K562 (cell line): ENCODE data around the gene UTP20. TPM values are rescaled to one million over a fixed set of nuclear protein-coding genes. Genes with fewer than 3 reads are reported as not detected.

Experiments used
- ATAC-seq: fragments of 200-7000 bp; cut with Tn5 transposase; 3 replicates; pipeline ENCODE4 v1.9.1; 2020; ENCODE audit warnings: moderate library complexity
- BruUV-seq: library from RNA; stranded (reverse); fragments of 400-500 nt; replicated peaks from 2 replicates; lab custom pipeline; 2021; lab: Mats Ljungman, UMichigan
- CTCF ChIA-PET: fragments of 300-600 bp; formaldehyde crosslinking; extraction: SDS; loops from one replicate; lab custom pipeline; 2021; ENCODE audit warnings: low intra/inter-chr PET ratio; lab: Yijun Ruan, JAX
- POLR2A ChIA-PET: fragments of 300-600, 350-650 bp; sonication (Branson Sonifier 250); formaldehyde crosslinking; extraction: SDS; loops from one replicate; lab custom pipeline; 2021; ENCODE audit warnings: antibody characterized with exemption, inconsistent platforms; lab: Yijun Ruan, JAX
- DNase-seq, 4 experiments: peaks; one replicate each; pipeline versions ENCODE4 v3.0.0 to v3.0.0-alpha.2; 2011 to 2018; ENCODE audit warnings: low spot score in 3 of 4, mixed read lengths in 3 of 4; ENCODE audit errors: extremely low read depth in 1 of 4
- FAIRE-seq: peaks from 2 replicates; lab custom pipeline; 2011; peaks lifted over from hg19 to GRCh38; lab: Jason Lieb, UNC
- H2AFZ ChIP-seq: 2 replicates; pipeline ENCODE4 v1.6.0; 2011; ENCODE audit warnings: low read depth, low read length, control low read depth, inconsistent platforms
- H3K27ac ChIP-seq: fragments of 200-600 bp; 3 replicates; pipeline ENCODE4 v1.8.0; 2011; ENCODE audit warnings: low read depth, mild to moderate bottlenecking, control low read depth, inconsistent platforms, low read length, moderate library complexity, mixed read lengths; ENCODE audit errors: extremely low read depth
- H3K27me3 ChIP-seq, 2 experiments: fragments of 300-600 bp in 1 of 2; 2 replicates in 1 of 2; 3 replicates in 1 of 2; pipeline versions ENCODE4 v1.6.0 to v1.8.0; 2011; ENCODE audit warnings: inconsistent platforms in 2 of 2, low read length in 2 of 2, mild to moderate bottlenecking in 1 of 2, mixed read lengths in 1 of 2, moderate library complexity in 1 of 2; ENCODE audit not compliant: control insufficient read depth in 2 of 2, insufficient read depth in 2 of 2
- H3K36me3 ChIP-seq: fragments of 300-600 bp; 3 replicates; pipeline ENCODE4 v1.8.0; 2011; ENCODE audit warnings: mild to moderate bottlenecking, low read length, inconsistent platforms; ENCODE audit not compliant: control insufficient read depth, insufficient read depth
- H3K4me1 ChIP-seq, 2 experiments: fragments of 200-600 bp in 1 of 2; replicated peaks in 1 of 2; 2 replicates in 1 of 2; 3 replicates in 1 of 2; pipeline versions ENCODE4 v1.5.1 to v1.8.0; 2011; ENCODE audit warnings: inconsistent platforms in 2 of 2, low read length in 2 of 2, mild to moderate bottlenecking in 1 of 2, mixed read lengths in 1 of 2, moderate library complexity in 1 of 2; ENCODE audit not compliant: control insufficient read depth in 2 of 2, insufficient read depth in 2 of 2
- H3K4me2 ChIP-seq: 2 replicates; pipeline ENCODE4 v1.6.1; 2011; ENCODE audit warnings: low read length, control low read depth, inconsistent platforms, mixed read lengths; ENCODE audit not compliant: insufficient read depth
- H3K4me3 ChIP-seq: fragments of 200-600 bp; sonication (generic), shearing (Covaris generic); 2 replicates; pipeline ENCODE4 v1.5.1; 2016; ENCODE audit warnings: control low read depth, inconsistent platforms
- H3K79me2 ChIP-seq: fragments of 200-600 bp; 3 replicates; pipeline ENCODE4 v1.8.0; 2011; ENCODE audit warnings: low read length, inconsistent platforms; ENCODE audit not compliant: control insufficient read depth, insufficient read depth
- H3K9ac ChIP-seq, 2 experiments: 2 replicates each; pipeline versions ENCODE4 v1.6.0 to v1.6.1; 2011; ENCODE audit warnings: low read depth in 2 of 2, low read length in 2 of 2, control low read depth in 1 of 2, inconsistent platforms in 1 of 2, mild to moderate bottlenecking in 1 of 2, mixed read lengths in 1 of 2; ENCODE audit not compliant: insufficient read depth in 1 of 2
- H3K9me1 ChIP-seq: one replicate; pipeline ENCODE4 v1.6.0; 2011; ENCODE audit warnings: inconsistent platforms, mild to moderate bottlenecking, low read length, moderate library complexity; ENCODE audit not compliant: control insufficient read depth, insufficient read depth
- H3K9me3 ChIP-seq: replicated peaks from 2 replicates; pipeline ENCODE4 v1.5.1; 2011; ENCODE audit warnings: low read depth, low read length, inconsistent platforms; ENCODE audit not compliant: control insufficient read depth, insufficient read depth
- H4K20me1 ChIP-seq: replicated peaks from 2 replicates; pipeline ENCODE4 v1.6.1; 2011; ENCODE audit warnings: low read length, inconsistent platforms, mixed read lengths; ENCODE audit not compliant: control insufficient read depth, insufficient read depth
- AFF1 ChIP-seq, 2 experiments: fragments of 450-650 bp; IDR thresholded peaks; 2 replicates each; pipeline ENCODE4 v1.6.1; 2018; ENCODE audit warnings: mild to moderate bottlenecking in 2 of 2, low read depth in 1 of 2; ENCODE audit not compliant: partially characterized antibody in 2 of 2
- BCLAF1 ChIP-seq, 2 experiments: fragments of 450-650 bp in 1 of 2; IDR thresholded peaks; 2 replicates each; pipeline ENCODE4 v1.6.1; 2011 to 2017; ENCODE audit warnings: low read depth in 2 of 2, antibody characterized with exemption in 1 of 2, borderline replicate concordance in 1 of 2, low read length in 1 of 2, mild to moderate bottlenecking in 1 of 2, mixed read lengths in 1 of 2; ENCODE audit not compliant: control insufficient read depth in 1 of 2
- C11orf30 ChIP-seq: fragments of 450-650 bp; IDR thresholded peaks from 2 replicates; pipeline ENCODE4 v1.6.1; 2016; ENCODE audit warnings: low read depth, mild to moderate bottlenecking
- FOXK1 ChIP-seq: sonication (generic); formaldehyde crosslinking; IDR thresholded peaks from 2 replicates; pipeline ENCODE4 v1.8.0; 2022; ENCODE audit warnings: missing genetic modification reagents, mild to moderate bottlenecking, borderline replicate concordance
- MCM3 ChIP-seq: fragments of 450-650 bp; IDR thresholded peaks from 2 replicates; pipeline ENCODE4 v1.6.1; 2016
- MXD1 ChIP-seq: fragments of 250-450 bp; sonication (Bioruptor Pico); IDR thresholded peaks from 2 replicates; pipeline ENCODE4 v1.8.0; 2021; ENCODE audit warnings: borderline replicate concordance, mild to moderate bottlenecking, moderate library complexity; ENCODE audit not compliant: poor library complexity, severe bottlenecking
- MYC ChIP-seq, 2 experiments: fragments of 250-450 bp in 1 of 2; sonication (Bioruptor Pico) in 1 of 2; IDR thresholded peaks; 2 replicates each; pipeline versions ENCODE4 v1.5.1 to v1.6.1; 2012 to 2021; ENCODE audit warnings: low read depth in 2 of 2, borderline replicate concordance in 1 of 2, improper control_type of control experiment in 1 of 2, low read length in 1 of 2, mild to moderate bottlenecking in 1 of 2, moderate library complexity in 1 of 2
- NEUROD1 ChIP-seq: fragments of 150-350 bp; IDR thresholded peaks from 2 replicates; pipeline ENCODE4 v1.6.1; 2014; ENCODE audit warnings: borderline replicate concordance, low read length, low read depth; ENCODE audit not compliant: partially characterized antibody
- NR3C1 ChIP-seq: sonication (generic); formaldehyde crosslinking; IDR thresholded peaks from 2 replicates; pipeline ENCODE4 v1.8.1; 2022; ENCODE audit warnings: missing genetic modification reagents
- PTTG1 ChIP-seq: fragments of 450-650 bp; IDR thresholded peaks from 2 replicates; pipeline ENCODE4 v1.6.1; 2016; ENCODE audit warnings: low read depth, mild to moderate bottlenecking, missing genetic modification characterization, missing compliant biosample characterization
- SRSF3 ChIP-seq: fragments of 200-400 bp; formaldehyde crosslinking; IDR thresholded peaks from 2 replicates; pipeline ENCODE4 v1.6.1; 2016; ENCODE audit warnings: mild to moderate bottlenecking, low read length, moderate library complexity; ENCODE audit not compliant: insufficient read depth
- USF2 ChIP-seq: sonication (generic); formaldehyde crosslinking; IDR thresholded peaks from 2 replicates; pipeline ENCODE4 v1.5.0; 2020; ENCODE audit warnings: missing genetic modification reagents
- WGBS: fragments of 100-300 bp; shearing (Covaris generic); methylation state at CpG from one replicate; pipeline ENCODE4 v1.1.6; 2016; ENCODE audit warnings: low coverage, mixed read lengths; ENCODE audit not compliant: insufficient coverage; ENCODE audit errors: missing lambda C conversion rate; 5-methylcytosine and 5-hydroxymethylcytosine counted together
- in situ Hi-C: fragments of 300-500 bp; cut with MboI; formaldehyde crosslinking; loops from 4 replicates; pipeline ENCODE4 v1.15.0; 2018; ENCODE audit warnings: inconsistent platforms, mixed read lengths
- intact Hi-C: fragments of 100-400 bp; cut with micrococcal nuclease; formaldehyde crosslinking; loops from 2 replicates; pipeline ENCODE4 v1.14.2; 2022
- polyA plus RNA-seq, 8 experiments: library from polyadenylated mRNA; depleted of rRNA in 4 of 8; stranded (reverse) in 5 of 8; unstranded in 3 of 8; fragments of >200 nt; fragmentation: Nextera tagmentation in 2 of 8; fragmentation: Illumina TruSeq in 1 of 8; extraction: Ambion mirVana in 2 of 8; extraction: Trizol in 1 of 8; gene quantifications; 2 replicates each; pipeline versions ENCODE4 v1.2.1 to v1.2.3, GENCODE V29; 2011 to 2014; ENCODE audit warnings: inconsistent platforms in 1 of 8, missing spikeins in 1 of 8
- total RNA-seq, 7 experiments: library from RNA; depleted of rRNA in 6 of 7; stranded (reverse); fragments of >200 nt in 6 of 7; fragmentation: Illumina TruSeq in 2 of 7; extraction: Trizol in 2 of 7; gene quantifications; 2 replicates each; pipeline versions ENCODE4 v1.2.1 to v1.2.3, GENCODE V29; 2011 to 2021; ENCODE audit warnings: low replicate concordance in 1 of 7

Gene UTP20
- total and polyA plus RNA-seq, 9 of the 15 experiments (the other 6 are each of a cell fraction or from before 2014, with no cell fraction given): 4.3 to 41.3 (median 20.7) TPM

- in situ Hi-C loops: no loop called here
- BruUV-seq: no TSS peak
- no peak for TF ChIP-seq NEUROD1
- TF ChIP-seq USF2 (CRISPR knock-in tag): no peak
- TF ChIP-seq PTTG1: no peak
- TF ChIP-seq FOXK1 (CRISPR knock-in tag): no peak
- no peak for TF ChIP-seq AFF1 (IDR thresholded peaks at IDR 0.05; ENCODE audit: low read depth in 1 of 2, partially characterized antibody in 2 of 2)
- TF ChIP-seq NR3C1 (CRISPR knock-in tag): no peak
- TF ChIP-seq SRSF3: no peak
- TF ChIP-seq MYC (IDR thresholded peaks at IDR 0.05; ENCODE audit: low read depth, low read length): no peak
- TF ChIP-seq MYC (CRISPR knock-in tag; IDR thresholded peaks at IDR 0.05; ENCODE audit: borderline replicate concordance, low read depth): no peak
- no peak for TF ChIP-seq MXD1 (CRISPR knock-in tag)
- TF ChIP-seq BCLAF1 (IDR thresholded peaks at IDR 0.05; ENCODE audit: borderline replicate concordance in 1 of 2, control insufficient read depth in 1 of 2, low read depth in 2 of 2, low read length in 1 of 2): no peak
- TF ChIP-seq C11orf30: no peak
- no peak for TF ChIP-seq MCM3
These were observed 92.5 kb downstream of the UTP20 start for GRCh38 chr12:101372431-101372830.

More at GRCh38 chr12:101372431-101372830, 92.5 kb downstream of the UTP20 start:
- H3K27ac ChIP-seq: no peak overlapping the region
- H3K36me3 ChIP-seq: peaks cover 88% of the 10 kb centered on the region
- H3K9me1 ChIP-seq: no peaks in the 10 kb centered on the region
- no peaks in the 10 kb centered on the region for H3K9me3 ChIP-seq
- H3K4me3 ChIP-seq: no peak overlapping the region
- WGBS: 94% methylated on average over 1 of the region's 1 CpG
- ChIA-PET POLR2A (no interaction called here), CTCF (no interaction called here)
- FAIRE-seq: no peak
- no peak for ATAC-seq
- H2AFZ ChIP-seq: no peak overlapping the region
- no peak overlapping the region for H3K4me2 ChIP-seq
- DNase-seq: no peak
- no peaks in the 10 kb centered on the region for H3K79me2 ChIP-seq
- H4K20me1 ChIP-seq: no peaks in the 10 kb centered on the region
- H3K27me3 ChIP-seq: no peaks in the 10 kb centered on the region
- no peak overlapping the region for H3K9ac ChIP-seq
- intact Hi-C loops: no loop called here
- H3K4me1 ChIP-seq: no peaks in the 10 kb centered on the region
